Neutrophil (primary cell): ENCODE data around the gene SNRNP200.
A peak's percentile ranks its signal among the peaks of the same experiment; 100 is the strongest.

Source experiments
- H3K27ac ChIP-seq: fragments of 200-600 bp; sonication (generic); 2 replicates; pipeline ENCODE4 v1.5.1; 2016; ENCODE audit warnings: mild to moderate bottlenecking, moderate library complexity
- H3K27me3 ChIP-seq: fragments of 200-600 bp; sonication (generic); 2 replicates; pipeline ENCODE4 v1.6.0; 2016; ENCODE audit warnings: mild to moderate bottlenecking
- H3K36me3 ChIP-seq: fragments of 200-600 bp; sonication (generic); 2 replicates; pipeline ENCODE4 v1.5.1; 2017
- H3K4me1 ChIP-seq, 2 experiments: fragments of 200-600 bp in 1 of 2; sonication (generic) in 1 of 2; 1 replicate in 1 of 2; 2 replicates in 1 of 2; pipeline versions ENCODE4 v1.5.1 to v1.6.1; 2013 to 2016; ENCODE audit warnings: low read depth in 1 of 2, low read length in 1 of 2, mild to moderate bottlenecking in 1 of 2, moderate library complexity in 1 of 2; ENCODE audit not compliant: control insufficient read depth in 1 of 2, insufficient read depth in 1 of 2
- H3K4me3 ChIP-seq, 2 experiments: fragments of 200-600 bp in 1 of 2; sonication (generic) in 1 of 2; 1 replicate in 1 of 2; 2 replicates in 1 of 2; pipeline ENCODE4 v1.5.1; 2013 to 2016; ENCODE audit warnings: low read depth in 1 of 2, low read length in 1 of 2, mild to moderate bottlenecking in 1 of 2, moderate library complexity in 1 of 2
- H3K9me3 ChIP-seq: fragments of 200-600 bp; sonication (generic); 2 replicates; pipeline ENCODE4 v1.5.1; 2016
- TF ChIP-seq, protein P1 (sequence below): fragments of 200-600 bp; sonication (generic); IDR thresholded peaks from 2 replicates; pipeline ENCODE4 v1.5.1; 2016; ENCODE audit warnings: antibody characterized with exemption

The SNRNP200 gene

DNA sequence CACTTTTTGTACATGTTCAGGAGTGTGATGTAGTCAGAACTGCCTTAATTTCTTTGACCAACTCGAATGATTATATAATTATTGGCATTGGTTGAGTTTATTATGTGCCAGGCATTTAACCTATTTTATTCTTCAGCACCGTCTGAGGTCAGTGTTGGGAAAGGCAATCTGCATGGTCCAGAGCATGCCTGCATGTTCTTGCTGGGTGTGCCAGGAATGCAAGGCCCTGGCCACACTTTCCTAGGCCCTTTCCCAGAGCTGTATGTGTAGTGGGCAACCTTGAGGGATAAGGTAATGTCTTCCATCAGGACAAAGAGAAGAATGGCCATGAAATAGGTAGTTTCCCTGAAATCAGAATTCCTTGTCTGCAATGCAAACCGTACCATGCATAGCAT is 9.7 kb upstream of the SNRNP200 start:
- Histone ChIP-seq H3K4me3 (no peak overlapping the region), H3K9me3 (no peaks in the 10 kb centered on the region)
- TF ChIP-seq, protein P1, sequence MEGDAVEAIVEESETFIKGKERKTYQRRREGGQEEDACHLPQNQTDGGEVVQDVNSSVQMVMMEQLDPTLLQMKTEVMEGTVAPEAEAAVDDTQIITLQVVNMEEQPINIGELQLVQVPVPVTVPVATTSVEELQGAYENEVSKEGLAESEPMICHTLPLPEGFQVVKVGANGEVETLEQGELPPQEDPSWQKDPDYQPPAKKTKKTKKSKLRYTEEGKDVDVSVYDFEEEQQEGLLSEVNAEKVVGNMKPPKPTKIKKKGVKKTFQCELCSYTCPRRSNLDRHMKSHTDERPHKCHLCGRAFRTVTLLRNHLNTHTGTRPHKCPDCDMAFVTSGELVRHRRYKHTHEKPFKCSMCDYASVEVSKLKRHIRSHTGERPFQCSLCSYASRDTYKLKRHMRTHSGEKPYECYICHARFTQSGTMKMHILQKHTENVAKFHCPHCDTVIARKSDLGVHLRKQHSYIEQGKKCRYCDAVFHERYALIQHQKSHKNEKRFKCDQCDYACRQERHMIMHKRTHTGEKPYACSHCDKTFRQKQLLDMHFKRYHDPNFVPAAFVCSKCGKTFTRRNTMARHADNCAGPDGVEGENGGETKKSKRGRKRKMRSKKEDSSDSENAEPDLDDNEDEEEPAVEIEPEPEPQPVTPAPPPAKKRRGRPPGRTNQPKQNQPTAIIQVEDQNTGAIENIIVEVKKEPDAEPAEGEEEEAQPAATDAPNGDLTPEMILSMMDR = no peak

DNA sequence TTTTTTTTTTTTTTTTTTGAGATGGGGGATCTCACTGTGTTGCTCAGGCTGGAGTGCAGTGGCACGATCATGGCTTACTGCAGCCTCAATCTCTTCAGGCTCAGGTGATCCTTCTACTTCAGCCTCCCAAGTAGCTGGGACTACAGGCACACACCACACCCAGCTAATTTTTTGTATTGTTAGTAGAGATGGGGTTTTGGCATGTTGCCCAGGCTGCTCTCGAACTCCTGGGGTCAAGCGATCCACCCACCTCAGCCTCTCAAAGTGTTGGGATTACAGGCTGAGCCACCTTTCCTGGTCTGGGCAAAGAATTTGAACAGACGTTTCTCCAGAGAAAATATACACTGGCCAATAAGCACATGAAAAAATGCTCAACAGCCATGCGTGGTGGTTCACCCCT is 2.9 kb upstream of the SNRNP200 start:
- no peak overlapping the region for H3K4me3 ChIP-seq
- H3K27ac ChIP-seq = no peak overlapping the region
- peaks cover 9% of the 10 kb centered on the region for H3K36me3 ChIP-seq
- H3K9me3 ChIP-seq = no peaks in the 10 kb centered on the region
- H3K27me3 ChIP-seq = no peaks in the 10 kb centered on the region
- H3K4me1 ChIP-seq = peaks cover 38% of the 10 kb centered on the region in 2 experiments
- TF ChIP-seq, protein P1 = no peak

More for the DNA sequence above, 9.7 kb upstream of the SNRNP200 start:
- Histone ChIP-seq H3K36me3 (no peaks in the 10 kb centered on the region), H3K4me1 (peaks cover 3% of the 10 kb centered on the region in 2 experiments), H3K27me3 (peaks cover under 1% of the 10 kb centered on the region), H3K27ac (no peak overlapping the region)

DNA sequence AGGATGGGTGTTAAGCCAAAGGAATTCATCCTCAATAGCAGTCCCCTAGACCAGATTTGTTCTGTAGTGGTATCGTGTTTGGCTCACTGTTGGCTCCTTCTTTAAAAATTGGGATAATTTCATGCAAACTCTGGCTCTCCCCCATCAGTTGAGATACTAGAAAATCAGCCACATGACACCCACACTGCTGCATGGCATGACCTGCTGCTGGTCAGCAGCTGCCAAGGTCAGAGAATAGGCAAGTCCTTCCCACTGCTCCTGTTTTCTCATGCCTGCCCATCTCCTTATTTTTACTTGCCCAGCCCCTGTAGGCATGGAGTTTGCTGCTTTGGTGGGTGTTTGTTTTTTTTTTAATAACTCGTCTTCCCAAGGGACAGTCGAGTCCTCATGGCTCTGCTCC is 1.0 kb upstream of the SNRNP200 start:
- Histone ChIP-seq H3K27ac (peak overlapping the region; percentile 86), H3K27me3 (no peaks in the 10 kb centered on the region), H3K4me1 (peaks cover 38% of the 10 kb centered on the region in 2 experiments), H3K4me3 (peak overlapping the region; percentile 80 to 94), H3K36me3 (peaks cover 28% of the 10 kb centered on the region), H3K9me3 (no peaks in the 10 kb centered on the region)
- TF ChIP-seq, protein P1 = no peak

DNA sequence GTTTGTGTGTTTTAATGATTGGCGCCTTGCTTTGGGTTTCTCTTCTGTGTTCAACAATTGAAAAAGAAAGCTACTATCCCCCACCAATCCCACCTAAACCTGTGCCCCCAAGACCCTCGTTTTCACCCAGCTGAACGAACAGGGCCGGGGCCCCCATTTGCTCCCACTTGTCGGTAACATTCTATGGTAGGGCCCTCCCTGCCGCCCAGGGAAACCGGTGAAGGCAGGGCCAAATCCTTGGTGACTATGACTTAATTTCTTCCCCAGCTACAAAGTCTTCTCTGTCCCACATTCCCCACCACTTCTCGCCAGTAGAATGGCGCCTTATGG is 598 bp upstream of the SNRNP200 start:
- Histone ChIP-seq H3K27me3 (no peaks in the 10 kb centered on the region), H3K9me3 (no peaks in the 10 kb centered on the region), H3K36me3 (peaks cover 32% of the 10 kb centered on the region), H3K4me1 (peaks cover 38% of the 10 kb centered on the region in 2 experiments), H3K27ac (peak overlapping the region; percentile 86), H3K4me3 (peak overlapping the region; percentile 80 to 94)
- TF ChIP-seq, protein P1 = no peak

DNA sequence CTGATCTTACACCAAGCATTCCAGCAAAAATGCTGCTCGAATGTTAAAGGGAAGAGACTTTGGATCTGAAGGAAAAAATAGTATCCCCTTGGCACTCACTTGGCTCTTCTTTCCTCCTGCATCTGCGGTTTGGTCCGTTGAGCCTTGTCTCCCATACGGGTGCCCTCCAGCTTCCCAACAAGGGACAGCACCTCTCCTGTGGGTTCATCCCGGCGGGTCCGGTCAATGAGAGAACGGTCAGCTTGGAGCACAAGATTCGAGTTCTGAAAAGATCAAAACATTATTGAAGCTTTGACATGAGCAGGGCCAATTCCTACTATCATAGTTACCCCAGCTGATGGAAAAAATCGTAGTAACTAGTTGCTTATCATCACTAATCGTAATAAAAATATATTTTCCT is 740 bp downstream of the SNRNP200 start:
- Histone ChIP-seq H3K27me3 (no peaks in the 10 kb centered on the region), H3K4me1 (peaks cover 38% of the 10 kb centered on the region in 2 experiments), H3K27ac (peak overlapping the region; percentile 86), H3K4me3 (peak overlapping the region; percentile 80 to 94), H3K36me3 (peaks cover 45% of the 10 kb centered on the region), H3K9me3 (no peaks in the 10 kb centered on the region)
- TF ChIP-seq, protein P1 = no peak

DNA sequence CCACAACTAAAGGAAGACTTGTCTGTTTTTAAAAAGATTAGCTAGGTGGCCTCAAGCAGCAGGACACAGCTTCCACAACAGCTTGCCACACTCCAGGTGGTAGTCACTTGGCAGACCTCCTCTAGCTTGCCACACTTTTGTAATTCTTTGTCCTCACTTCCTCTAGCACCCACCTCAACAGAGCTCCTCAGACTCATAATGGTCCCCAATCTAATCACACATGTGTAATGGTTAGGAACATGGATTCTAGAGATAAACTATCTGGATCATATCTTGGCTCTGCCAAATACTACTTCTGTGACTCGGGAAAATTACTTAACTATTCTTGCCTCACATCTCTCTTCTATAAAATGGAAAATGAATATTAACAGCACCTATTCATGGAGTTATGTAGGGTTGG is 3.5 kb downstream of the SNRNP200 start:
- H3K36me3 ChIP-seq = peaks cover 73% of the 10 kb centered on the region
- H3K4me1 ChIP-seq = peaks cover 23% of the 10 kb centered on the region in 2 experiments

More for the DNA sequence above, 3.5 kb downstream of the SNRNP200 start:
- H3K27me3 ChIP-seq = no peaks in the 10 kb centered on the region
- no peak overlapping the region for H3K4me3 ChIP-seq
- no peaks in the 10 kb centered on the region for H3K9me3 ChIP-seq
- no peak overlapping the region for H3K27ac ChIP-seq
- TF ChIP-seq, protein P1 = no peak
